OCI-LY1 (cell line): ENCODE data around the gene MCTP2.

Experiments
- CTCF ChIP-seq: fragments of 200-600 bp; sonication (generic), shearing (Covaris generic); IDR thresholded peaks from 2 replicates; pipeline ENCODE4 v1.5.1; 2017; ENCODE audit warnings: mild to moderate bottlenecking, antibody characterized with exemption, low read length, moderate library complexity, mixed read lengths
- EZH2 ChIP-seq: fragments of 200-600 bp; sonication (generic), shearing (Covaris generic); IDR thresholded peaks from 2 replicates; pipeline ENCODE4 v1.8.0; 2017; ENCODE audit warnings: borderline replicate concordance, mixed run types, mild to moderate bottlenecking, antibody characterized with exemption, low read length, moderate library complexity, mixed read lengths

- TF ChIP-seq EZH2: no peak
- TF ChIP-seq CTCF: no peak
Measured at GRCh38 chr15:94296717-94297116, 65.4 kb downstream of the MCTP2 start.
